Lung (tissue), 12 donors: ENCODE results near the gene EHMT1. TPM values are rescaled to one million over a fixed set of nuclear protein-coding genes. Genes with fewer than 3 reads are reported as not detected.

ENCODE experiments used
- ATAC-seq: fragments of 200-7000 bp; cut with Tn5 transposase; one replicate; pipeline ENCODE4 v1.9.1; 2020; ENCODE audit warnings: moderate number of reproducible peaks; ENCODE audit not compliant: insufficient read depth, low FRiP score
- DNase-seq, 3 donors: peaks; one replicate each; pipeline ENCODE4 v3.0.0-alpha.2; 2013 to 2017
- H3K27ac ChIP-seq, 2 donors: one replicate each; pipeline ENCODE4 v1.5.1; 2013; ENCODE audit warnings: mild to moderate bottlenecking in 2 of 2, moderate library complexity in 2 of 2, control low read depth in 1 of 2, inconsistent platforms in 1 of 2, low read depth in 1 of 2, low read length in 1 of 2
- H3K27me3 ChIP-seq, 3 donors: one replicate each; pipeline ENCODE4 v1.5.1; 2013; ENCODE audit warnings: low read length in 2 of 3; ENCODE audit not compliant: control insufficient read depth in 3 of 3, insufficient read depth in 3 of 3
- H3K36me3 ChIP-seq, 4 donors: one replicate each; pipeline ENCODE4 v1.5.1; 2013; ENCODE audit warnings: low read length in 4 of 4, mild to moderate bottlenecking in 1 of 4, moderate library complexity in 1 of 4; ENCODE audit not compliant: control insufficient read depth in 4 of 4, insufficient read depth in 4 of 4
- H3K4me1 ChIP-seq, 5 donors: one replicate each; pipeline ENCODE4 v1.5.1; 2013; ENCODE audit warnings: low read length in 5 of 5, mild to moderate bottlenecking in 2 of 5, moderate library complexity in 1 of 5; ENCODE audit not compliant: control insufficient read depth in 5 of 5, insufficient read depth in 5 of 5
- H3K4me3 ChIP-seq: one replicate; pipeline ENCODE4 v1.5.1; 2013; ENCODE audit warnings: mild to moderate bottlenecking, control low read depth, moderate library complexity
- H3K9ac ChIP-seq, 2 donors: one replicate each; pipeline ENCODE4 v1.5.1; 2013; ENCODE audit warnings: low read length in 2 of 2, control low read depth in 1 of 2; ENCODE audit not compliant: insufficient read depth in 1 of 2
- H3K9me3 ChIP-seq, 4 donors: one replicate each; pipeline ENCODE4 v1.5.1; 2013; ENCODE audit warnings: low read length in 3 of 4, mild to moderate bottlenecking in 1 of 4, moderate library complexity in 1 of 4; ENCODE audit not compliant: control insufficient read depth in 4 of 4, insufficient read depth in 3 of 4
- CTCF ChIP-seq: IDR thresholded peaks from 2 replicates; pipeline ENCODE4 v1.5.1; 2012; ENCODE audit warnings: mild to moderate bottlenecking; ENCODE audit errors: control extremely low read depth, extremely low read depth
- WGBS, 2 donors: extraction: QIAGEN DNeasy Blood & Tissue Kit; methylation state at CpG; one replicate each; pipeline ENCODE4 v1.1.7; 2013; 5-methylcytosine and 5-hydroxymethylcytosine counted together
- polyA plus RNA-seq, 2 donors: library from polyadenylated mRNA; stranded (reverse); fragments of 200-250 nt; gene quantifications; one replicate each; pipeline ENCODE4 v1.2.1, GENCODE V29; 2013
- total RNA-seq, 2 donors: library from RNA; depleted of rRNA in 1 of 2; stranded (reverse); fragments of >200 nt in 1 of 2; gene quantifications; one replicate each; pipeline ENCODE4 v1.2.1, GENCODE V29; 2014 to 2021
- donor health status: control.
- donor health status: control.
- donor health status: Bipolar disorder and iron deficiency.
- donor health status: healthy.
- donor health status: DM: yes; HTN: yes; CAD: no.

EHMT1 gene
- total and polyA plus RNA-seq, 4 donors, result 32.2 to 91.5 (median 58.1) TPM

DNA sequence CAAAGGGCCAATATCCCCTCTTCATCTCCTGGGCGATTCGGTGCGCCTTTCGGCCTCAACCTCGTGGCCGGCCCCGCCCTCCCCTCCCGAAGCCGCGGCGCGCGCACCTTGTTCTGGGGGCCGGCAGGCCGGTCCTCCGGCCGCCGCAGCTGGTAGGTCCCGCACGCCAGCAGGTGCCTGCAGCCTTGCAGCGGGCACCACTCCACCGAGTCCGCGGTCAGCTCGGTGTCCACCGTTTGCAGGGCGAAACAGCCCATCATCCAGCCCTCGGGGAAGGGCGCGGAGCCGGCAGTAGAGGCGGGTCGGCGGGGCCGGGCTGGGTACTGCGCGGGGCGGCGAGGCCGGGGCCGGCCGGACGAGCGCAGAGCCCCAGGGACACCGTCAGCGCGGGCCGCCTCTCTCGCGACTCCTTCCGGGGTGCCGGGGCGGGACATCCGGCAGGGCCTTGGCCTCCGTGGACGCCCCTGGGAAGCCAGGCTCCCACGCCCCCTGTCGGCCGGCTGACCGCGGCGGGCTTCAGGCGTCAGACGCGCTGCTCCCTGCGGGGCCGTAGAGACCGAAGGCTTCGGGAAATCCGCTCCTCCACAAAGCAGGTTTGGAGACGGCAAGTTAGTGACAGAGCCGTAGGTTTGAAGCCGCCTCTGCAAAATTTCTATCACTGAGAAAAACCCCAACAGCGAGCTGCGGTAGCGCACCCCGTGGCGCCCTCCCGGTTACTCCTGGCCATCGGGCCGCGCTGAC is 40.1 kb upstream of the EHMT1 start, which contains the start of gene DPH7:
TSS of gene DPH7 (minus strand) at position 408 of the 741 bp plus-strand sequence. CDS start at position 260, 148 bp downstream.
- peak within 1 kb of the TSS; percentile 97 for H3K4me3 ChIP-seq
- no peaks in the 10 kb centered on the region for H3K27me3 ChIP-seq
- 3 to 5% methylated on average over 59 to 82 of the region's 82 CpGs for WGBS, 2 donors
- peak within 1 kb of the TSS; percentile 86 to 88 for H3K27ac ChIP-seq
- peak within 1 kb of the TSS; percentile 46 to 67 for H3K9ac ChIP-seq
- ATAC-seq, result peak; percentile 97
- DNase-seq, result peak; percentile 92 to 95 (median 93)
- H3K4me1 ChIP-seq, result peaks cover 6 to 9% (median 9%) of the 10 kb centered on the region in 5 donors
- H3K9me3 ChIP-seq, result no peaks in the 10 kb centered on the region
- peak; percentile 93 for TF ChIP-seq CTCF
- peaks cover 0 to 37% (median 16%) of the 10 kb centered on the region in 4 donors for H3K36me3 ChIP-seq

DNA sequence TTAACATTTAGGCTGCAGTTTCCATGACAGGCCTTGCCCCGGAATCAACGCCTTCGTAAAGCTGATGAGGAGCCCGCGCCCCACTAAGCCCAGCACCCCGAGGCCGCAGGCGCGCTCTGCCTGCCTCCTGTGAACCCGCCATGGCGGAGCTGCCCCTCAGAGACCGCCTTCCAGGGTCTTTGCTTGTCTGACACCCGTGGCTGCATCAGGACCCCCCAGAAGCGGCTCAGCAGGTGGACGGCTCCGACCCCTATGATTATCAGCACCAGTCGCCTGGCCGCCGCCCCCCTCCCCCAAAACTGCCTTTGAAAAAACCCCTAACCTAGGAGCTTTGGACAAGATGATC is 39.6 kb upstream of the EHMT1 start:
- Histone ChIP-seq H3K36me3 (peaks cover 0 to 37% (median 12%) of the 10 kb centered on the region in 4 donors), H3K4me3 (peak overlapping the region; percentile 97), H3K9me3 (no peaks in the 10 kb centered on the region), H3K4me1 (peaks cover 6 to 9% (median 9%) of the 10 kb centered on the region in 5 donors), H3K9ac (no peak overlapping the region), H3K27me3 (no peaks in the 10 kb centered on the region), H3K27ac (peak overlapping the region; percentile 56 to 58)
- ATAC-seq (no peak), DNase-seq (no peak)
- WGBS, 2 donors, result 46 to 60% methylated on average over 19 of the region's 19 CpGs
- no peak for TF ChIP-seq CTCF

GRCh38 chr9:137580209-137580953 is 38.4 kb upstream of the EHMT1 start:
- Histone ChIP-seq H3K36me3 (peaks cover 0 to 27% (median 14%) of the 10 kb centered on the region in 4 donors), H3K9ac (no peak overlapping the region), H3K27me3 (no peaks in the 10 kb centered on the region), H3K9me3 (no peaks in the 10 kb centered on the region), H3K27ac (no peak overlapping the region), H3K4me1 (peaks cover 6 to 9% (median 9%) of the 10 kb centered on the region in 5 donors), H3K4me3 (no peak overlapping the region)
- TF ChIP-seq CTCF, result no peak
- no peak for DNase-seq
- no peak for ATAC-seq
- WGBS, 2 donors, result 85 to 89% methylated on average over 23 of the region's 23 CpGs
